ENCODE results near the gene C16orf89.

Gene C16orf89

GRCh38 chr16:5011637-5012036 is 54.1 kb downstream of the C16orf89 start:
- no peaks in the 10 kb centered on the region for H3K36me3 Mint-ChIP-seq
- H3K27me3 Mint-ChIP-seq = no peaks in the 10 kb centered on the region
- H3K4me1 Mint-ChIP-seq = no peaks in the 10 kb centered on the region
- H3K27ac Mint-ChIP-seq = no peak overlapping the region
- no peaks in the 10 kb centered on the region for H3K9me3 Mint-ChIP-seq
- no peak overlapping the region for H3K4me3 Mint-ChIP-seq

- Mint-ChIP-seq H3K4me3 (no peak overlapping the region), H3K9me3 (no peaks in the 10 kb centered on the region), H3K36me3 (no peaks in the 10 kb centered on the region), H3K4me1 (no peaks in the 10 kb centered on the region), H3K27ac (no peak overlapping the region), H3K27me3 (no peaks in the 10 kb centered on the region)
Measured at GRCh38 chr16:5010576-5011329, 55.0 kb downstream of the C16orf89 start.

GRCh38 chr16:5008311-5008731 is 57.4 kb downstream of the C16orf89 start:
- Mint-ChIP-seq H3K27ac (no peak overlapping the region), H3K27me3 (no peaks in the 10 kb centered on the region), H3K4me3 (no peak overlapping the region), H3K36me3 (no peaks in the 10 kb centered on the region), H3K9me3 (no peaks in the 10 kb centered on the region), H3K4me1 (no peaks in the 10 kb centered on the region)

- H3K4me3 Mint-ChIP-seq = no peak overlapping the region
- H3K36me3 Mint-ChIP-seq = no peaks in the 10 kb centered on the region
- H3K27ac Mint-ChIP-seq = no peak overlapping the region
- H3K9me3 Mint-ChIP-seq = no peaks in the 10 kb centered on the region
- no peaks in the 10 kb centered on the region for H3K4me1 Mint-ChIP-seq
- H3K27me3 Mint-ChIP-seq = no peaks in the 10 kb centered on the region
Measured at GRCh38 chr16:5007256-5007655, 58.5 kb downstream of the C16orf89 start.

GRCh38 chr16:5006348-5007193 is 59.2 kb downstream of the C16orf89 start:
- Mint-ChIP-seq H3K9me3 (no peaks in the 10 kb centered on the region), H3K27me3 (no peaks in the 10 kb centered on the region), H3K36me3 (no peaks in the 10 kb centered on the region), H3K4me3 (no peak overlapping the region), H3K4me1 (no peaks in the 10 kb centered on the region), H3K27ac (no peak overlapping the region)

- no peaks in the 10 kb centered on the region for H3K9me3 Mint-ChIP-seq
- H3K27me3 Mint-ChIP-seq = no peaks in the 10 kb centered on the region
- no peaks in the 10 kb centered on the region for H3K4me1 Mint-ChIP-seq
- H3K36me3 Mint-ChIP-seq = no peaks in the 10 kb centered on the region
- H3K4me3 Mint-ChIP-seq = no peak overlapping the region
- H3K27ac Mint-ChIP-seq = no peak overlapping the region
Measured at GRCh38 chr16:5005916-5006315, 59.8 kb downstream of the C16orf89 start.

GRCh38 chr16:5004311-5004710 is 61.4 kb downstream of the C16orf89 start:
- Mint-ChIP-seq H3K4me3 (no peak overlapping the region), H3K27me3 (no peaks in the 10 kb centered on the region), H3K4me1 (no peaks in the 10 kb centered on the region), H3K36me3 (no peaks in the 10 kb centered on the region), H3K9me3 (no peaks in the 10 kb centered on the region), H3K27ac (no peak overlapping the region)

- H3K27me3 Mint-ChIP-seq = no peaks in the 10 kb centered on the region
- no peaks in the 10 kb centered on the region for H3K36me3 Mint-ChIP-seq
- no peaks in the 10 kb centered on the region for H3K4me1 Mint-ChIP-seq
- H3K9me3 Mint-ChIP-seq = no peaks in the 10 kb centered on the region
- H3K27ac Mint-ChIP-seq = no peak overlapping the region
- H3K4me3 Mint-ChIP-seq = no peak overlapping the region
Measured at GRCh38 chr16:5003828-5004227, 61.9 kb downstream of the C16orf89 start.

- Mint-ChIP-seq H3K4me3 (no peak overlapping the region), H3K4me1 (no peaks in the 10 kb centered on the region), H3K27ac (no peak overlapping the region), H3K9me3 (no peaks in the 10 kb centered on the region), H3K27me3 (no peaks in the 10 kb centered on the region), H3K36me3 (no peaks in the 10 kb centered on the region)
Measured at GRCh38 chr16:5003211-5003610, 62.5 kb downstream of the C16orf89 start.

- H3K9me3 Mint-ChIP-seq = no peaks in the 10 kb centered on the region
- no peak overlapping the region for H3K4me3 Mint-ChIP-seq
- no peaks in the 10 kb centered on the region for H3K27me3 Mint-ChIP-seq
- H3K4me1 Mint-ChIP-seq = no peaks in the 10 kb centered on the region
- H3K36me3 Mint-ChIP-seq = no peaks in the 10 kb centered on the region
- no peak overlapping the region for H3K27ac Mint-ChIP-seq
Measured at GRCh38 chr16:5002699-5003143, 63.0 kb downstream of the C16orf89 start.

GRCh38 chr16:5001986-5002385 is 63.8 kb downstream of the C16orf89 start:
- no peaks in the 10 kb centered on the region for H3K36me3 Mint-ChIP-seq
- no peaks in the 10 kb centered on the region for H3K4me1 Mint-ChIP-seq
- H3K4me3 Mint-ChIP-seq = no peak overlapping the region
- H3K27me3 Mint-ChIP-seq = no peaks in the 10 kb centered on the region
- no peaks in the 10 kb centered on the region for H3K9me3 Mint-ChIP-seq
- H3K27ac Mint-ChIP-seq = no peak overlapping the region

- Mint-ChIP-seq H3K4me1 (no peaks in the 10 kb centered on the region), H3K9me3 (no peaks in the 10 kb centered on the region), H3K27me3 (peaks cover 1% of the 10 kb centered on the region), H3K27ac (no peak overlapping the region), H3K36me3 (no peaks in the 10 kb centered on the region), H3K4me3 (no peak overlapping the region)
Measured at GRCh38 chr16:5001571-5001970, 64.2 kb downstream of the C16orf89 start.

GRCh38 chr16:5000573-5001001 is 65.2 kb downstream of the C16orf89 start:
- Mint-ChIP-seq H3K27me3 (peaks cover 1% of the 10 kb centered on the region), H3K36me3 (no peaks in the 10 kb centered on the region), H3K9me3 (no peaks in the 10 kb centered on the region), H3K4me1 (no peaks in the 10 kb centered on the region), H3K27ac (no peak overlapping the region), H3K4me3 (no peak overlapping the region)

- Mint-ChIP-seq H3K4me3 (no peak overlapping the region), H3K36me3 (no peaks in the 10 kb centered on the region), H3K9me3 (no peaks in the 10 kb centered on the region), H3K27me3 (peaks cover 7% of the 10 kb centered on the region), H3K27ac (no peak overlapping the region), H3K4me1 (no peaks in the 10 kb centered on the region)
Measured at GRCh38 chr16:4994719-4995434, 70.9 kb downstream of the C16orf89 start.
